Esophagus squamous epithelium (tissue), 5 donors: Measurements from ENCODE around the gene KCNK7. TPM values are rescaled to one million over a fixed set of nuclear protein-coding genes. Genes with fewer than 3 reads are reported as not detected.

Experiments
- DNase-seq: peaks from one replicate; lab custom pipeline; 2025; lab: John Stamatoyannopoulos, UW
- H3K27ac ChIP-seq, 4 donors: fragments of 200-600 bp; sonication (generic); one replicate each; pipeline ENCODE4 v1.5.1; 2016 to 2019; ENCODE audit warnings: mild to moderate bottlenecking in 1 of 4
- H3K27me3 ChIP-seq, 4 donors: fragments of 200-600 bp; sonication (generic); 1 replicate in 3 of 4; 2 replicates in 1 of 4; pipeline versions ENCODE4 v1.5.1 to v1.6.0; 2017 to 2021; ENCODE audit warnings: antibody characterized with exemption in 1 of 4
- H3K36me3 ChIP-seq, 3 donors: fragments of 200-600 bp; sonication (generic); one replicate each; pipeline ENCODE4 v1.5.1; 2016 to 2019
- H3K4me1 ChIP-seq, 3 donors: fragments of 200-600 bp; sonication (generic); one replicate each; pipeline ENCODE4 v1.5.1; 2017 to 2019
- H3K4me3 ChIP-seq, 4 donors: fragments of 200-600 bp; sonication (generic); 1 replicate in 3 of 4; 2 replicates in 1 of 4; pipeline ENCODE4 v1.5.1; 2016 to 2019; ENCODE audit warnings: mild to moderate bottlenecking in 2 of 4, moderate library complexity in 1 of 4
- H3K9me3 ChIP-seq, 3 donors: fragments of 200-600 bp; sonication (generic); one replicate each; pipeline ENCODE4 v1.5.1; 2016 to 2019
- CTCF ChIP-seq, 6 experiments: fragments of 450-650 bp in 4 of 6; fragments of 200-600 bp in 2 of 6; sonication (generic) in 2 of 6; IDR thresholded peaks; one replicate each; pipeline ENCODE4 v1.5.1; 2016 to 2019; ENCODE audit warnings: antibody characterized with exemption in 6 of 6, mild to moderate bottlenecking in 4 of 6, moderate library complexity in 4 of 6
- POLR2A ChIP-seq, 4 donors: fragments of 450-650 bp; IDR thresholded peaks; one replicate each; pipeline ENCODE4 v1.6.1; 2017; ENCODE audit warnings: antibody characterized with exemption in 4 of 4, mild to moderate bottlenecking in 4 of 4, moderate library complexity in 3 of 4
- WGBS, 2 donors: methylation state at CpG; one replicate each; pipeline ENCODE4 v1.1.5; 2018; 5-methylcytosine and 5-hydroxymethylcytosine counted together
- intact Hi-C: fragments of 100-400 bp; cut with DNase I; formaldehyde crosslinking; loops from one replicate; pipeline ENCODE4 v1.15.0; 2022
- total RNA-seq, 4 donors: library from RNA; depleted of rRNA; stranded (reverse); fragments of >200 nt; gene quantifications; one replicate each; pipeline ENCODE4 v1.1.0, GENCODE V29; 2016
- donor health status: DM: yes; HTN: yes; CAD: no.

KCNK7 gene
- total RNA-seq, 4 donors from 2014 or later: 5.5 to 22.5 (median 15.2) TPM

DNA sequence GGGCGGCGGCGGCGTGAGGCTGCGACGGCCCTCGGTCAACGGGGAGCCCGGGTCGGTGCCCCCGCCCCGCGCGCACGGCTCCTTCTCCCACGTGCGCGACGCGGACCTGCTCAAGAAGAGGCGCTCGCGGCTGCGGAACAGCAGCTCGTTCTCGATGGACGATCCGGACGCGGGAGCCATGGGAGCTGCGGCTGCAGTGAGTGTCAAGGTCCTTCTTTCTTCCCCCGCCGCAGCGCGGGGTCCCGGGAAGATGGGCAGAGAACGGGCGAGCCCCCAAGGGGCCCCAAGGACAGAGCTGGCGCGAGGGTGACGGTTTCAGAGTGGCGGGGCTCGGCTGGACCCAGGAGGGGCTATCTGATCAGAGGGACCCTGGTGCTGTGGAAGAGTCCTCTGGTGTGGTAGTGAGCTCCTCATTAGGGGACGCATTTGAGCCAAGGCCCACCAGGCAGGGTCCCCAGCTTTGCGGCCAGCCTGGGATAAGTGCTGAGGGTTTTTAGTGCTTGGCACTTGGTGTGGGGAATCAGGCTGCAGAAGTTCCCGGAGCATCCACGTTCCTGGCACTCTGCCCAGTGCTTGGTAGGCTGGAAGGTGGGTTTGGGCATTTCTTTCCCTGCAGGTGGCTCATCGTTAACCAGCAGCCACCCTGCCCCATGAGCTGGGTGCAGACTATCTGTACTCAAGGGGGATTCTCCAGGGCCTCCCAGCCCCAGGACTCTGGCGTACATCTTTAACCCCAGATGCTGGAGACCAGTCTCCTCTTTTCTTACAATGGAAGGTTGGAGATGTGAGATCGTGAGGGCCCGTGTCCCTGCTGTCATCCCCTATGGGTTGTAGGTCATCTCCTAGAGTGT is 10.0 kb downstream of the KCNK7 start:
- Histone ChIP-seq H3K36me3 (peaks cover 20 to 78% (median 26%) of the 10 kb centered on the region in 3 donors), H3K9me3 (no peaks in the 10 kb centered on the region), H3K4me1 (peaks cover 32 to 68% (median 33%) of the 10 kb centered on the region in 3 donors), H3K27me3 (no peaks in the 10 kb centered on the region), H3K27ac (peak overlapping the region in 1 of 4 donors; percentile 33), H3K4me3 (no peak overlapping the region)
- 68 to 100% methylated on average over 1 to 5 of the region's 51 CpGs for WGBS, 2 donors
- TF ChIP-seq POLR2A (IDR thresholded peaks at IDR 0.05): no peak
- no peak for TF ChIP-seq CTCF (IDR thresholded peaks at IDR 0.05)
- intact Hi-C loops: no loop called here
- DNase-seq: no peak

DNA sequence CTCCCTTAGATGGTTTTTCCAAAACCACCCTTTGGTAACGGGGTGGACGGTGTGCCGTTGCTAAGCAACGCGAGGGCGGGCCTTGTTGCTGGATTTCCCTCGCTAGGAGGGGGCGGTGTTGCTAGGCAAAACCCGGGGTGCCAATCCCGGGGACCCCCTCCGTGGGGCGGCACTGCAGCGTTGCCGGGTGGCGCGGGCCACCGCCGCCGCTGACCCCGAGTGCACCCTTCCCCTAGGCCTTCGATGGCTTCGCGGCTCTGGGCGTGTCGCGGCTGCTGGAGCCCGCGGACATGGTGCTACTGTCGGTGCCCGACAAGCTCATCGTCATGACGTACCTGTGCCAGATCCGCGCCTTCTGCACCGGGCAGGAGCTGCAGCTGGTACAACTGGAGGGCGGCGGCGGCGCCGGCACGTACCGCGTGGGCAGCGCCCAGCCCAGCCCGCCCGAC is 10.9 kb downstream of the KCNK7 start:
- WGBS, 2 donors: 60 to 61% methylated on average over 3 to 13 of the region's 46 CpGs
- peaks cover 32 to 69% (median 33%) of the 10 kb centered on the region in 3 donors for H3K4me1 ChIP-seq
- H3K4me3 ChIP-seq: no peak overlapping the region
- no peaks in the 10 kb centered on the region for H3K27me3 ChIP-seq
- peaks cover 24 to 78% (median 35%) of the 10 kb centered on the region in 3 donors for H3K36me3 ChIP-seq
- intact Hi-C loops: no loop called here
- DNase-seq: no peak
- no peaks in the 10 kb centered on the region for H3K9me3 ChIP-seq
- TF ChIP-seq CTCF (IDR thresholded peaks at IDR 0.05) (no peak), POLR2A (IDR thresholded peaks at IDR 0.05) (no peak)
- H3K27ac ChIP-seq: peak overlapping the region in 2 of 4 donors; percentile 33 to 40

- peak overlapping the region in 1 of 4 donors; percentile 52 for H3K27ac ChIP-seq
- H3K36me3 ChIP-seq: peaks cover 25 to 78% (median 39%) of the 10 kb centered on the region in 3 donors
- H3K4me3 ChIP-seq: no peak overlapping the region
- peaks cover 29 to 69% (median 33%) of the 10 kb centered on the region in 3 donors for H3K4me1 ChIP-seq
- H3K27me3 ChIP-seq: no peaks in the 10 kb centered on the region
- no peak for TF ChIP-seq POLR2A (IDR thresholded peaks at IDR 0.05)
- intact Hi-C loops: no loop called here
- no peaks in the 10 kb centered on the region for H3K9me3 ChIP-seq
- WGBS, 2 donors: 80 to 83% methylated on average over 1 to 7 of the region's 8 CpGs
- no peak for DNase-seq
These were observed 11.5 kb downstream of the KCNK7 start for GRCh38 chr11:65584106-65584505.

DNA sequence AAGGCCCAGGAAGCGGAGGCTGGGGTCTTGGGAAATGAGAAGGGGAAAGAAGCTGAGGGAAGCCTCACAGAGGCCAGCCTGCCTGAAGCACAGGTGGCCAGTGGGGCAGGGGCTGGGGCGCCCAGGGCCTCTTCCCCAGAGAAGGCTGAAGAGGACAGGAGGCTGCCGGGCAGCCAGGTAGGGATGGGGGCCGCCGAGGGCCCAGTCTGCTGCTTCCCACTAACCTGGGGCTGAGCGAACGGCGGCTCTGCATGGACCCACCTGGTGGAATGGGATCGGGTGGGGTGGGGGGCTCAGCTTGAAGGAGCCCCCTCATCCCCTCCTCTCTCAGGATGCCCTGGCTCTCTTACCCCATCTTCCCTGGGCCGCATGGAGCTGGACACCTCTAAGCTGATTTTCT is 12.0 kb downstream of the KCNK7 start:
- Histone ChIP-seq H3K4me3 (no peak overlapping the region), H3K4me1 (peaks cover 28 to 71% (median 33%) of the 10 kb centered on the region in 3 donors), H3K27ac (peak overlapping the region in 1 of 4 donors; percentile 52), H3K27me3 (no peaks in the 10 kb centered on the region), H3K9me3 (no peaks in the 10 kb centered on the region), H3K36me3 (peaks cover 27 to 83% (median 39%) of the 10 kb centered on the region in 3 donors)
- TF ChIP-seq POLR2A (IDR thresholded peaks at IDR 0.05) (no peak), CTCF (IDR thresholded peaks at IDR 0.05) (no peak)
- intact Hi-C loops: no loop called here
- no peak for DNase-seq
- WGBS, 2 donors: 64 to 96% methylated on average over 3 to 6 of the region's 10 CpGs

GRCh38 chr11:65581928-65582327 is 13.7 kb downstream of the KCNK7 start:
- H3K4me1 ChIP-seq: peaks cover 28 to 71% (median 41%) of the 10 kb centered on the region in 3 donors
- intact Hi-C loops: no loop called here
- no peak for DNase-seq
- no peaks in the 10 kb centered on the region for H3K9me3 ChIP-seq
- no peaks in the 10 kb centered on the region for H3K27me3 ChIP-seq
- WGBS, 2 donors: 94 to 100% methylated on average over 1 to 2 of the region's 3 CpGs
- peaks cover 27 to 92% (median 39%) of the 10 kb centered on the region in 3 donors for H3K36me3 ChIP-seq
- TF ChIP-seq CTCF (IDR thresholded peaks at IDR 0.05) (no peak), POLR2A (IDR thresholded peaks at IDR 0.05) (no peak)
- no peak overlapping the region for H3K4me3 ChIP-seq
- H3K27ac ChIP-seq: peak overlapping the region in 2 of 4 donors; percentile 22 to 33
